Inflammatory macrophage treated with lipopolysaccharide for 4 hours (primary cell): ENCODE measurements around the gene LTBP4.
"Not testable (repeated sequence)": the region's sequence is repeated elsewhere in the genome, so short reads cannot be mapped to it uniquely, and the experiment has no call there.

Experiments used
- DNase-seq: peaks from one replicate; pipeline ENCODE4 v3.0.0-alpha.2; 2020

The LTBP4 gene

GRCh38 chr19:40612831-40613689, 11.9 kb downstream of the LTBP4 start:
- peak; percentile 59 for DNase-seq

- peak; percentile 70 for DNase-seq
These were observed 12.8 kb downstream of the LTBP4 start for GRCh38 chr19:40613690-40614621.

GRCh38 chr19:40614622-40615411, 13.6 kb downstream of the LTBP4 start:
- DNase-seq: peak; percentile 64

GRCh38 chr19:40616178-40616577, 15.0 kb downstream of the LTBP4 start:
- no peak for DNase-seq

- no peak for DNase-seq
These were observed 15.8 kb downstream of the LTBP4 start for GRCh38 chr19:40616941-40617340.

- DNase-seq: no peak
These were observed 16.8 kb downstream of the LTBP4 start for GRCh38 chr19:40617961-40618360.

- no peak for DNase-seq
These were observed 18.4 kb downstream of the LTBP4 start for GRCh38 chr19:40619333-40620160.

GRCh38 chr19:40620161-40620485, 19.0 kb downstream of the LTBP4 start:
- no peak for DNase-seq

GRCh38 chr19:40621283-40621682, 20.1 kb downstream of the LTBP4 start:
- no peak for DNase-seq

GRCh38 chr19:40621966-40622772, 21.0 kb downstream of the LTBP4 start:
- DNase-seq: no peak

GRCh38 chr19:40622773-40623075, 21.6 kb downstream of the LTBP4 start:
- DNase-seq: no peak

- no peak for DNase-seq
These were observed 22.5 kb downstream of the LTBP4 start for GRCh38 chr19:40623403-40624251.

GRCh38 chr19:40624369-40625153, 23.4 kb downstream of the LTBP4 start:
- not testable (repeated sequence) for DNase-seq

- peak; percentile 38 for DNase-seq
These were observed 24.4 kb downstream of the LTBP4 start for GRCh38 chr19:40625406-40626120.

GRCh38 chr19:40626918-40627317, 25.7 kb downstream of the LTBP4 start:
- no peak for DNase-seq

GRCh38 chr19:40627486-40628279, 26.5 kb downstream of the LTBP4 start:
- DNase-seq: no peak

- no peak for DNase-seq
These were observed 28.2 kb downstream of the LTBP4 start for GRCh38 chr19:40629346-40629745.

GRCh38 chr19:40630571-40631160, 29.5 kb downstream of the LTBP4 start:
- no peak for DNase-seq
